HG02981 (cell line): ENCODE results near the gene REEP2.
A peak's percentile ranks its signal among the peaks of the same experiment; 100 is the strongest.

Experiments used
- ATAC-seq: cut with Tn5 transposase; IDR thresholded peaks from one replicate; pipeline ENCODE4 v1.9.1; 2021; ENCODE audit warnings: mild to moderate bottlenecking, moderate library complexity; ENCODE audit not compliant: unreplicated experiment

REEP2 gene

GRCh38 chr5:138448481-138449398, 9.9 kb downstream of the REEP2 start:
- ATAC-seq, result no peak

- ATAC-seq, result peak; percentile 86
These were observed 10.8 kb downstream of the REEP2 start for GRCh38 chr5:138449501-138450239.

- ATAC-seq, result no peak
These were observed 12.1 kb downstream of the REEP2 start for GRCh38 chr5:138450971-138451370.

- ATAC-seq, result no peak
These were observed 13.9 kb downstream of the REEP2 start for GRCh38 chr5:138452720-138453119.

- no peak for ATAC-seq
These were observed 14.7 kb downstream of the REEP2 start for GRCh38 chr5:138453590-138453989.

GRCh38 chr5:138454121-138454520, 15.3 kb downstream of the REEP2 start:
- ATAC-seq, result no peak

- ATAC-seq, result no peak
These were observed 16.5 kb downstream of the REEP2 start for GRCh38 chr5:138455232-138455930.

GRCh38 chr5:138457531-138458275, 18.8 kb downstream of the REEP2 start:
- no peak for ATAC-seq

GRCh38 chr5:138458384-138458783, 19.5 kb downstream of the REEP2 start:
- ATAC-seq, result no peak

- ATAC-seq, result no peak
These were observed 20.0 kb downstream of the REEP2 start for GRCh38 chr5:138458856-138459255.

GRCh38 chr5:138459311-138459933, 20.6 kb downstream of the REEP2 start:
- ATAC-seq, result no peak

- ATAC-seq, result no peak
These were observed 21.3 kb downstream of the REEP2 start for GRCh38 chr5:138460032-138460693.

GRCh38 chr5:138461343-138462125, 22.7 kb downstream of the REEP2 start:
- no peak for ATAC-seq

- ATAC-seq, result no peak
These were observed 24.7 kb downstream of the REEP2 start for GRCh38 chr5:138463419-138464007.

- ATAC-seq, result peak; percentile 53
These were observed 25.1 kb downstream of the REEP2 start for GRCh38 chr5:138464008-138464387.

- ATAC-seq, result peak; percentile 69
These were observed 25.8 kb downstream of the REEP2 start for GRCh38 chr5:138464388-138465260.

- ATAC-seq, result peak; percentile 51
These were observed 26.6 kb downstream of the REEP2 start, which contains the start of gene EGR1 for GRCh38 chr5:138465261-138466124. TSS of gene EGR1 (plus strand) at chr5:138465479. CDS start at chr5:138465762, 283 bp downstream.
